ENCODE results near the gene IMPACT.

The IMPACT gene

DNA sequence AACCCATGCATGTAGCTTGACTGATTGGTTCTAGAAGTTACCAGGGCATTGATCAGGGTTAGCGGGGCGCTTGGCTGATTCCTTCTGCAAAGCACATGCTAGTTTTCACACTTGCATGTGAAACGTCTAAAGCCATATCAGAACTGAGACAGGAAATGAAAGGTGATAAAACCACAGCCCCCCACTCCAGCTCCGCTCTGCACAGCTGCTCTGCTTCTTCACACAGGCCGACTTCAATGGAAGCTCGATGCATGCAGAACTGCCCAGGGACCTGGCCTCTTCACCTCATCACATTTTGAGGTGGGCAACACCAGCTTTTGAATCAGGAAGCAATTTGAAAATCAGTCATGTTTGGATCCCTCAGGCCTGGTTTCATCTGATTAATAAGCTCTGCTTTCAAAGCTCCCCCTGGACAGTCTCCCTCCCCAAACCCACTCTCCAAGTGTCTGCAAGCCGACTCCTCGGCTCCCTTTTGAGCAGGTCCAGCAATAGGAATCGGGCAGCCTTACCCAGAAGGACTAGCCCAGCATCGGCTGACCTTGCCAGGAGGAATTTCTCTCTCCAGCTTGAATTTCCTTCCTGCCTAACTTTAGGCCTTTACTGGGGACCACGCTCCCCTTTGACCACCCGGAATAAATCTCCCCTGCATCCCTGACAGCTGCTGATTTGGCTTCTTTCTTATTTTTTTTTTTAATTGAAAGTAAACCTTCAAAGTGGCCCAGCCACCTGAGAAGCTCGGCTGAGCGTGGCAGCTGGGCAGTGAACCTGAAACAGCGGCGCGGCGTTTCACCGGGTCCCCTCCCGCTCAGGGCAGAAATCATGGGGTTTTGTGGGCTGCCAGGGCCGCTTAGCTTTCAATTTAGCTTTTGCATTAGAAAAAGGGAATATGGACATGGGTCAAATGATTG, 65.7 kb downstream of the IMPACT start:
- H3K4me2 ChIP-seq (ENCODE audit: low read length), result peak overlapping the region; percentile 58
- no peaks in the 10 kb centered on the region for H3K36me3 ChIP-seq (ENCODE audit: control insufficient read depth, low read length)
- TF ChIP-seq, protein P1, sequence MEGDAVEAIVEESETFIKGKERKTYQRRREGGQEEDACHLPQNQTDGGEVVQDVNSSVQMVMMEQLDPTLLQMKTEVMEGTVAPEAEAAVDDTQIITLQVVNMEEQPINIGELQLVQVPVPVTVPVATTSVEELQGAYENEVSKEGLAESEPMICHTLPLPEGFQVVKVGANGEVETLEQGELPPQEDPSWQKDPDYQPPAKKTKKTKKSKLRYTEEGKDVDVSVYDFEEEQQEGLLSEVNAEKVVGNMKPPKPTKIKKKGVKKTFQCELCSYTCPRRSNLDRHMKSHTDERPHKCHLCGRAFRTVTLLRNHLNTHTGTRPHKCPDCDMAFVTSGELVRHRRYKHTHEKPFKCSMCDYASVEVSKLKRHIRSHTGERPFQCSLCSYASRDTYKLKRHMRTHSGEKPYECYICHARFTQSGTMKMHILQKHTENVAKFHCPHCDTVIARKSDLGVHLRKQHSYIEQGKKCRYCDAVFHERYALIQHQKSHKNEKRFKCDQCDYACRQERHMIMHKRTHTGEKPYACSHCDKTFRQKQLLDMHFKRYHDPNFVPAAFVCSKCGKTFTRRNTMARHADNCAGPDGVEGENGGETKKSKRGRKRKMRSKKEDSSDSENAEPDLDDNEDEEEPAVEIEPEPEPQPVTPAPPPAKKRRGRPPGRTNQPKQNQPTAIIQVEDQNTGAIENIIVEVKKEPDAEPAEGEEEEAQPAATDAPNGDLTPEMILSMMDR (IDR thresholded peaks at IDR 0.05; ENCODE audit: low read depth, low read length, poor library complexity, severe bottlenecking), result no peak
- TF ChIP-seq EZH2phosphoT487 (IDR thresholded peaks at IDR 0.05; ENCODE audit: borderline replicate concordance, low read length), result no peak

DNA sequence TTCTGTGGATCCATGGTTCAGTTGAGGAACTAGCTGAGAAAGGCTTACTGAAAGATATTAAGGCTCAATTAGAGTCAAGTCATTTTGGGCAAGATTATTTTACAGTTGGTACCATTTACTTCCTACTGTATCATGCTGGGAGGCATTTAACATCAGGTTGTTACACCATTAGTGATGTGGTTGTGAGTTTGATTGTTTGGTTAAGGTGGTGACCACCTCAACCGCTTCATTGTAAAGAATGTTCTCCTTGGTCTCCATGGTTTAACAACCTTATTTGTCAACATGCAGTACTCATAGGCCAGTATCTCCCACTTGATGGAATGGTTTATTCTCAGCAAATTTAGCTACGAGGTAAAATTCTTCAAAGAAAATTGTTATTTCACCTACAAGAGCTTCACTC, 68.1 kb downstream of the IMPACT start:
- H3K4me2 ChIP-seq (ENCODE audit: low read length), result no peak overlapping the region
- no peak overlapping the region for H3K4me3 ChIP-seq (ENCODE audit: low read length)
- H3K27me3 ChIP-seq (ENCODE audit: control insufficient read depth, low read length), result no peaks in the 10 kb centered on the region
- H3F3A ChIP-seq (ENCODE audit: control insufficient read depth, insufficient read depth), result 0 out of 2 replicates have a peak, but pooled peaks cover 4% of the 10 kb centered on the region
- no peaks in the 10 kb centered on the region for H3K79me2 ChIP-seq (ENCODE audit: control insufficient read depth, low read length)
- H3K27ac ChIP-seq (ENCODE audit: low read depth, low read length), result no peak overlapping the region
- no peak for TF ChIP-seq EZH2phosphoT487 (IDR thresholded peaks at IDR 0.05; ENCODE audit: borderline replicate concordance, low read length)
- TF ChIP-seq, protein P1 (IDR thresholded peaks at IDR 0.05; ENCODE audit: low read depth, low read length, poor library complexity, severe bottlenecking), result no peak
- no peaks in the 10 kb centered on the region for H3K9me2 ChIP-seq (replicated peaks; ENCODE audit: control insufficient read depth, low read length)
- no peaks in the 10 kb centered on the region for H4K20me1 ChIP-seq (ENCODE audit: control insufficient read depth, insufficient read depth, low read depth, low read length)
- H3K36me3 ChIP-seq (ENCODE audit: control insufficient read depth, low read length), result no peaks in the 10 kb centered on the region
- peaks cover 15% of the 10 kb centered on the region for H3K4me1 ChIP-seq (ENCODE audit: control insufficient read depth, low read length)
- H3K9me3 ChIP-seq (ENCODE audit: control insufficient read depth, insufficient read depth, low read length), result no peaks in the 10 kb centered on the region; the same call in 1 of the 2 replicates

More for the DNA sequence above, 65.7 kb downstream of the IMPACT start:
- Histone ChIP-seq H3K27ac (ENCODE audit: low read depth, low read length) (peak overlapping the region; percentile 15; the same call in 1 of the 2 replicates), H3K79me2 (ENCODE audit: control insufficient read depth, low read length) (no peaks in the 10 kb centered on the region), H3K9me2 (replicated peaks; ENCODE audit: control insufficient read depth, low read length) (no peaks in the 10 kb centered on the region), H3K9me3 (ENCODE audit: control insufficient read depth, insufficient read depth, low read length) (no peaks in the 10 kb centered on the region; the same call in 1 of the 2 replicates), H3K4me3 (ENCODE audit: low read length) (peak overlapping the region; percentile 37), H4K20me1 (ENCODE audit: control insufficient read depth, insufficient read depth, low read depth, low read length) (no peaks in the 10 kb centered on the region), H3K4me1 (ENCODE audit: control insufficient read depth, low read length) (peaks cover 24% of the 10 kb centered on the region), H3K27me3 (ENCODE audit: control insufficient read depth, low read length) (no peaks in the 10 kb centered on the region), H3F3A (ENCODE audit: control insufficient read depth, insufficient read depth) (0 out of 2 replicates have a peak, but pooled peaks cover 4% of the 10 kb centered on the region)

- Histone ChIP-seq H3K4me1 (ENCODE audit: control insufficient read depth, low read length) (peaks cover 8% of the 10 kb centered on the region), H3K27me3 (ENCODE audit: control insufficient read depth, low read length) (no peaks in the 10 kb centered on the region), H3K27ac (ENCODE audit: low read depth, low read length) (no peak overlapping the region), H3K9me3 (ENCODE audit: control insufficient read depth, insufficient read depth, low read length) (no peaks in the 10 kb centered on the region; the same call in 1 of the 2 replicates), H4K20me1 (ENCODE audit: control insufficient read depth, insufficient read depth, low read depth, low read length) (no peaks in the 10 kb centered on the region), H3K36me3 (ENCODE audit: control insufficient read depth, low read length) (no peaks in the 10 kb centered on the region), H3K4me3 (ENCODE audit: low read length) (no peak overlapping the region), H3K79me2 (ENCODE audit: control insufficient read depth, low read length) (no peaks in the 10 kb centered on the region), H3K9me2 (replicated peaks; ENCODE audit: control insufficient read depth, low read length) (no peaks in the 10 kb centered on the region), H3F3A (ENCODE audit: control insufficient read depth, insufficient read depth) (no peaks in the 10 kb centered on the region), H3K4me2 (ENCODE audit: low read length) (no peak overlapping the region)
- TF ChIP-seq, protein P1 (IDR thresholded peaks at IDR 0.05; ENCODE audit: low read depth, low read length, poor library complexity, severe bottlenecking), result no peak
- TF ChIP-seq EZH2phosphoT487 (IDR thresholded peaks at IDR 0.05; ENCODE audit: borderline replicate concordance, low read length), result no peak
Measured at GRCh38 chr18:24497031-24497754, 70.7 kb downstream of the IMPACT start.

Data from DOHH2 (cell line).